Esophagus squamous epithelium (tissue), 4 donors: ENCODE measurements around the gene SPDYE4.

ENCODE experiments used
- POLR2A ChIP-seq, 4 donors: fragments of 450-650 bp; IDR thresholded peaks; one replicate each; pipeline ENCODE4 v1.6.1; 2017; ENCODE audit warnings: antibody characterized with exemption in 4 of 4, mild to moderate bottlenecking in 4 of 4, moderate library complexity in 3 of 4
- TF ChIP-seq, protein P1 (sequence below), 6 experiments: fragments of 450-650 bp in 4 of 6; fragments of 200-600 bp in 2 of 6; sonication (generic) in 2 of 6; IDR thresholded peaks; one replicate each; pipeline ENCODE4 v1.5.1; 2016 to 2019; ENCODE audit warnings: antibody characterized with exemption in 6 of 6, mild to moderate bottlenecking in 4 of 6, moderate library complexity in 4 of 6

DNA sequence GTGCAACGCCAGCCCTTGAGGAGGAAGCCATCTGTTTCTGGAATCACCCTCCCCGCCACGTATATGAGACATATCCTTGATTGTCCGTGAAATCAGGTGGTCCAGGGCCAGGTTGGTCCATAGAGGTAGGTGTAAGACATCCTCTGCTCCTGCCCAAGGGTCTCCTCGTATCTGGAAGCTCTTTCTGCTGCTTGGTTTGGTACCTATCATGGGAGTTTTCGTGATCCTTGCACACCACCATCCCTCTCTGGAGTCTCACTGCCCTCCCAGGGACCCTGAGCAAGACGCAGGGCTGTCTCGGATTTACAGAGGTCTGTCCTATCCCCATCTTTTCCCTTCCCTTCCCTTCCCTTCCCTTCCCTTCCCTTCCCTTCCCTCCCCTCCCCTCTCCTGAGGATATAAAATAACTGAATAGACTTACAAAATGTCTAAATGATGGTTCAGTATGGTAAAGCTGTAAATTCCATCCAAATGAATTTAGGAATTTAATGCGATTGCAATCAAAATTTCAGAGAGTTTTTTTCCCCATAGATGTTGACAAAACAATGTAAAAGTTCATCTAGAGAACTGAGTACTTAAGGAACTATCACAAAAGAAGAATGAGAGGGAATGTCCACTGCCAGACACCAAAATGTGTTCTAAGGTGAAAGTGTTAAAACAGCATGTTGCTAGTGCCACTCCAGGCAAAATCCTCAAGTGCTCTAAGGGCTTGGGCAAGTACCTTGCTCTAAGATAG is 11.7 kb downstream of the SPDYE4 start:
- TF ChIP-seq, protein P1, sequence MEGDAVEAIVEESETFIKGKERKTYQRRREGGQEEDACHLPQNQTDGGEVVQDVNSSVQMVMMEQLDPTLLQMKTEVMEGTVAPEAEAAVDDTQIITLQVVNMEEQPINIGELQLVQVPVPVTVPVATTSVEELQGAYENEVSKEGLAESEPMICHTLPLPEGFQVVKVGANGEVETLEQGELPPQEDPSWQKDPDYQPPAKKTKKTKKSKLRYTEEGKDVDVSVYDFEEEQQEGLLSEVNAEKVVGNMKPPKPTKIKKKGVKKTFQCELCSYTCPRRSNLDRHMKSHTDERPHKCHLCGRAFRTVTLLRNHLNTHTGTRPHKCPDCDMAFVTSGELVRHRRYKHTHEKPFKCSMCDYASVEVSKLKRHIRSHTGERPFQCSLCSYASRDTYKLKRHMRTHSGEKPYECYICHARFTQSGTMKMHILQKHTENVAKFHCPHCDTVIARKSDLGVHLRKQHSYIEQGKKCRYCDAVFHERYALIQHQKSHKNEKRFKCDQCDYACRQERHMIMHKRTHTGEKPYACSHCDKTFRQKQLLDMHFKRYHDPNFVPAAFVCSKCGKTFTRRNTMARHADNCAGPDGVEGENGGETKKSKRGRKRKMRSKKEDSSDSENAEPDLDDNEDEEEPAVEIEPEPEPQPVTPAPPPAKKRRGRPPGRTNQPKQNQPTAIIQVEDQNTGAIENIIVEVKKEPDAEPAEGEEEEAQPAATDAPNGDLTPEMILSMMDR (IDR thresholded peaks at IDR 0.05): no peak
- TF ChIP-seq POLR2A (IDR thresholded peaks at IDR 0.05): no peak
